GM19372 (cell line): Measurements from ENCODE around the gene TMEM131.
"Not testable (repeated sequence)": the region's sequence is repeated elsewhere in the genome, so short reads cannot be mapped to it uniquely, and the experiment has no call there.

Experiments used
- ATAC-seq: cut with Tn5 transposase; IDR thresholded peaks from one replicate; pipeline ENCODE4 v1.9.1; 2021; ENCODE audit warnings: mild to moderate bottlenecking, low read depth, moderate library complexity; ENCODE audit not compliant: unreplicated experiment

Gene TMEM131

DNA sequence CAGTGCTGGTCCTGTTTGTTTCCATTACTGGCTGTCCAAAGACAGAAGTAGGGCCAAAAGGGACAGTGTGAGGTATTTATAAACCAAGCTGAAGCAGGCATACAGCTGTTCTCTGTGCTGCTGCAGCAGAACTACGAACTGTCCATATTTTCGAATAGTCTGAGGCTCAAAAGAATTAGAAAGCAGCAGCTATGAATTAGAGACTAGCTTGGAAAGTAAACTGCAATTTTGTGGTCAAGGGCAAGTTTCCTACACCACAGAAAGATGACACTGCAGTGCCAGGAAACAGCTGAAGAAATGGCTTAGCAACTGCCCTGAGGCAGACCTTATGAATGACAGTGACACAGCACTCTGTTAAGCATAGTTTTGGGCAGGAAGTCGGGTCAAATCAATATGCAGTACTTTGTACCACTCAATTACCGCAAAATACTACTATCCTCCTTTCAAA lies 125.3 kb downstream of the TMEM131 start:
- peak; percentile 99 for ATAC-seq

GRCh38 chr2:97869722-97870346 lies 125.9 kb downstream of the TMEM131 start:
- no peak for ATAC-seq

DNA sequence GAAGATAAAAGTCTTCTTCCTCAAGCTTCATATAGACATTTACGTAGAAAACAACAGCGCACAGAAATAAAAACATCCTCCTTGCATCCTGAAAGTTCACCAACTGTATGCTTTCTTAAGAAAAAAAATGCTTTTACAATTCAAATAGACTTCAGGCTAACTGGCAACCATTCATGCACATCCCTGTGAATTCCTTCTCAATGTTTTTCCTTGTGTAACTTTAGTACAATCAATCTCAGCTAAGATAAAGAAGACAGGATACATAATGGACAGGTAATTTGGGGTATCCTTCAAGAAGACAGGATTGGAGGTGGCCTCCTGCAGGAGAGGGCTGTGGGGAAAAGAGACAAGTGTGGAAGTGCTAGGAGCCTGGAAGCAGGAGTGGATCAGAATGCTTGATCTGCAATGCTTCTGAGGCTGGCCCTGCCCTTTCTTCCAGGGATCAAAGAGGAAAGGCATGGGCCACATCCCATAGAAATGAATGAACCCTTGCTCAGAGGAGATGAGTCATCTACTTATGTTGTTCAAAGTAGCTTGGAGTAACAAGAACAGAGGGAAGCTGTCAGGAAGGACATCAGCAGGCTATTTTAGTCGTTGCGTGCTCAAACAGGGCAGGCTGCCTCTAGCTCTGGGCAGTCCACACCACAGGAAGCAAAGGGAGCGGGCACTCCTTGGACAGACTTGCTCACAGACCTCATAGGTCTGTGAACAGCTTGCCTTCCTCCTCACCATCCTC lies 126.6 kb downstream of the TMEM131 start:
- no peak for ATAC-seq

GRCh38 chr2:97863829-97864228 lies 131.9 kb downstream of the TMEM131 start:
- ATAC-seq, result no peak

- no peak for ATAC-seq
Measured at GRCh38 chr2:97861177-97861576, 134.6 kb downstream of the TMEM131 start.

DNA sequence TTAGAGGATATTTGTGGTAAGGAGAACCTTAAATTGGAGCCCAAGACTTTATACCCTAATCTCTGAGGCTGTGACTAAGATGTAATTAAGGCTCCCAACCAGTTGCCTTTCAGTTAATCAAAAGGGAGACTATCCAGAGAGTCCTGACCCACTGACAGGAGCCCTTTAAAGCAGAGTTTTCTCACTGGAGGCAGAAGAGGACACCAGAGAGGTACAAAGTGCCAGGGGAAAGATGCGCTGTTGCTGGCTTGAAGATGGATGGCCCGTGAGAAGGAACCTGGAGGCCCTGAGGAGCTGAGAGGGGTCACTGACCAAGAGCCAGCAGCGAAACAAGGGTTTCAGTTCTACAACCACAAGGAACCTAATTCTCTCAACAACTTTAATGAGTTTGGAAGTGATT lies 137.3 kb downstream of the TMEM131 start:
- ATAC-seq, result no peak

DNA sequence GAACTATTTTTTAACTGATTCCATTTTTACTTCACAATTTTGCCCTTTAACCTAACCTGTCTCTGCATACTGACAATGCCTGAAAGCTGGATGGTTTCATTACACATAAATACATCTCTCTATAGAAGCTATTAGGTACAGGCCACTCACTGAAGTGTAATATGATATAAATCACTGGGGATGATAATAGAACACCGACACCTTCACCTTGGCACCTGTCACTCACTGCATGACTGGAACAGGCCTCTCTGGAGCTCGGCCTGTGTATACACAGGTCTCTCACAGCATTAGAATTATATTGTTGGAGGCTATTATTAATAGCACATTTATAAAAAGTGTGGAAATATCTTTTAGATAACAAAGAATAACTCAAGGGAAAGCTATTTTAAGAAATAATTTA lies 138.2 kb downstream of the TMEM131 start:
- no peak for ATAC-seq

GRCh38 chr2:97853057-97853456 lies 142.7 kb downstream of the TMEM131 start:
- not testable (repeated sequence) for ATAC-seq

GRCh38 chr2:97851172-97851571 lies 144.6 kb downstream of the TMEM131 start:
- ATAC-seq, result no peak

DNA sequence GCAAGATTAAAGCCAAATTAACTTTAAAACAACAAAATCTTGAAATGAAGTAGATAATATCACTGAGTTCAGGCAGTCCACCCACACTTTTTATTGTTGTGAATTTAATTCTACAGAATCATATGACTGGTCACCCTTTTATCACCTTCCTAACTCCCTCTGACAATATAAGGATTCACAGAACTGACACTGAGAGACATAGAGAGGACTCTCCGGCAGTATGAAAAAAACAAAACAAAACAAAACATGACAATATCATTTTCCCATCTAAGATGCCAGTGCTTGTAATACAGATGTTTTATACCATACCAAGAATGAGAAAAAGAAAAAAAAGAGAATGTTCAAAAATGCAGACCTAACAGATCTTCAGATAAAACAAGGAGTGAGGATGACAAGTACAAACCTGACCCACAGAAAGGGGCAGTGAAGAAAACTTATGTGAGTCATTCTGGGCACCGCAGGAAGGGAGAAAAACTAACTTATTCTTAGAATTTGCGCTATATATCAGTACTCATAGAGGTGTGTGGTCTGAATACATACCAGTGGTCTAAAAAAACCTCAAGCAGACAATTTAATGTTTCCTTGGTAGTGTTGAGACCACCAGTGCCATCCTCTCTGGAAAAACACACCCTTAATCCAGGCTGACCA lies 145.7 kb downstream of the TMEM131 start:
- no peak for ATAC-seq

DNA sequence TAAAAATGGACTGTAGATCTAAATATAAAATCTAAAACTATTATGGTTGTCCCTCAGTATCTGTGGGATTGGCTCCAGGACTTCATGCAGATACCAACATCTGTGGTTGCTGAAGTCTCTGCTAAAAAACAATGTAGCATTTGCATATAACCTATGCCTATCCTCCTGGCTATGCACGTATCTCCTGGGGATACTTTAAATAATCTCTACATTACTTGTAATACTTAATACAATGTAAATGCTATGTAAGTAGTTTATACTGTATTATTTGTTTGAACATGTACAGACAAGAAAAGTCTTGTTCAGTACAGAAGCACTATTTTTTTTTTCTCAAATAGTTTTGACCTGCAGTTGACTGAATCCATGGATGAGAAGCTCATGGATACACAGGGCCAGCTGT lies 147.4 kb downstream of the TMEM131 start:
- no peak for ATAC-seq

DNA sequence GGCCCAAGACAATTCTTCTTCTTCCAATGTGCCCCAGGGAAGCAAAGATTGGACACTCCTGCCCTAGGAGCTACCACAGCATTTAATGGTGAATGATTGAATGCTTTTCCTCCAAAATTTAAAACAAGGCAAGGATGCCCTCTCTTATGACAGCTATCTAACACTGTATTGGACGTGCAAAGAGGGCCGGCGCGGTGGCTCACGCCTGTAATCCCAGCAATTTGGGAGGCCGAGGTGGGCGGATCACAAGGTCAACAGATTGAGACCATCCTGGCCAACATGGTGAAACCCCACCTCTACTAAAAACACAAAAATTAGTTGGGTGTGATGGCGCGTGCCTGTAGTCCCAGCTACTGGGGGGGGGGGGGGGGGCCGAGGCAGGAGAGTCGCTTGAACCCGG lies 149.0 kb downstream of the TMEM131 start:
- ATAC-seq, result not testable (repeated sequence)

DNA sequence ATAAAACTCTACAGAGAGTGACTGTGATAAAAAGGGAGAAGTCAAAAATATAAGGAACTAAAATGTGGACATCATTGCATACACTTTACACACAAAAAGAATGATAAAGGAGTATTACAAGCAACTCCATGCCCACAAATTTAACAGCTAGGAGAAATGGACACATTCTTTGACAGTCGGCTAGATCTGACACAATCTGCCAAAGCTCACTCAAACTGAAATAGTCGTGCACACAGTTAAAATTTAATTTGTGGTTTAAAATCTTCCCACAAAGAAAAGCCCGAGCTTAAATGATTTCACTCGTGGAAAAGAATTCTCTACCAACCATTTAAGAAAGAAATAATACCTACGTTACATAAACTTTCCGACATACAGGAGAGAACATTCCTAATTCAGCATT lies 149.9 kb downstream of the TMEM131 start:
- no peak for ATAC-seq

- ATAC-seq, result no peak
Measured at GRCh38 chr2:97845133-97845532, 150.6 kb downstream of the TMEM131 start.

- ATAC-seq, result no peak
Measured at GRCh38 chr2:97844311-97844859, 151.4 kb downstream of the TMEM131 start.

DNA sequence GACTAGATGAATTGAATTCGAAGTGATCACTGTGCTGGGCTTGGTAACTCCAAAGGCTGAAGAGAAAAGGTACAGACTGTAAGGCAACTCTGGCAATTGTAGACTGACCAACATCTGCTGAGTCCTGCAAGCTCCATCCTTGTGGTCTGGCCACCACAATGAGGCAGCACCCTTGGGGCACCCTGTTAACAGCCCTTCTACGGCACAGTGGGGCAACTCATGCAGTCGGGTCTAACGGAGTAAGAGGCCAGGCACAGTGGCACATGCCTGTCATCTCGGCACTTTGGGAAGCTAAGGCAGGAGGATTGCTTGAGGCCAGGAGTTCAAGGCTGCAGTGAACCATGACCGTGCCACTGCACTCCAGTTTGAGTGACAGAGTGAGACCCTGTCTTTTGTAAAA lies 155.6 kb downstream of the TMEM131 start:
- ATAC-seq, result no peak

GRCh38 chr2:97834610-97835009 lies 161.1 kb downstream of the TMEM131 start:
- ATAC-seq, result no peak

- ATAC-seq, result no peak
Measured at GRCh38 chr2:97831121-97831520, 164.6 kb downstream of the TMEM131 start.

DNA sequence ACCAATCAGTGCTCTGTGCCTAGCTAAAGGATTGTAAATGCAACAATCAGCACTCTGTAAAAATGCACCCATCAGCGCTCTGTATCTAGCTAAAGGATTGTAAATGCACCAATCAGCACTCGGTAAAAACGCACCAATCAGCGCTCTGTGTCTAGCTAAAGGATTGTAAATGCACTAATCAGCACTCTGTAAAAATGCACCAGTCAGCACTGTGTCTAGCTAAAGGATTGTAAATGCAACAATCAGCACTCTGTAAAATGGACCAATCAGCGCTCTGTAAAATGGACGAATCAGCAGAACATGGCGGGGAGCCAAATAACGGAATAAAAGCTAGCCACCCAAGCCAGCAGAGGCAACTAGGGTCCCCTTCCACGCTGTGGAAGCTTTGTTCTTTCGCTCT lies 166.5 kb downstream of the TMEM131 start:
- not testable (repeated sequence) for ATAC-seq

DNA sequence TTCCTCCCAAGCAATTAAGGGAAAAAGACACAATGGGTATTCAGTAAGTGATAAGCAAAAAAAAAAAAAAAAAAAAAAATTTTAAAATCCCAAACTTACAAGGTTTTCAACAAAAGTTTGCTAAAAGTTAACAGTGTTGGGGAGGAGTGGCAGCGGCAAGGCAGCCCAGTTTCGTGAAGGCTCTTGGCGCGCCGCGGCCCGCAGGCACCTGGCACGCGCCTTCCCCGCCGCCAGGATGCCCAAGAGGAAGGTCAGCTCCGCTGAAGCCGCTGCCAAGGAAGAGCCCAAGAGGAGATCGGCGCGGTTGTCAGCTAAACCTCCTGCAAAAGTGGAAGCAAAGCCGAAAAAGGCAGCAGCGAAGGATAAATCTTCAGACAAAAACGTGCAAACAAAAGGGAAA lies 168.7 kb downstream of the TMEM131 start:
- ATAC-seq, result not testable (repeated sequence)

DNA sequence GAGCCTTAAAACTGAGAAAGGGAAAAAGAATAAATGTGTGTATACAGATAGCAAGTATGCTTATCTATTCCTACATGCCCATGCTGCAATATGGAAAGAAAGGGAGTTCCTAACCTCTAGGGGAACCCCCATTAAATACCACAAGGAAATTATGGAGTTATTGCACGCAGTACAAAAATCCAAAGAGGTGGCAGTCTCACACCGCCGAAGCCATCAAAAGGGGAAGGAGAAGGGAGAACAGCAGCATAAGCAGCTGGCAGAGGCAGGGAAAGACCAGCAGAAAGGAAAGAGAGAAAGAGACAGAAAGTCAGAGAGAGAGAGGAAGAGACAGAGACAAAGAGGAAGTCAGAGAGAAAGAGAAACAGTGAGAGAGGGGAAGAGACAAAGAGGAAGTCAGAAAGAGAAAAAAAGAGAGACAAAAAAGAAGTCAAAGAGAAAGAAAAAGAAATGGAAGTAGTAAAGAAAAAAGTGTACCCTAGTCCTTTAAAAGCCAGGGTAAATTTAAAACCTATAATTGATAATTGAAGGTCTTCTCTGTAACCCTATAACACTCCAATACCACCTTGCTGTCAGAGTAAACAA lies 169.4 kb downstream of the TMEM131 start:
- not testable (repeated sequence) for ATAC-seq
